ENCODE data around the gene SDK2.

Gene SDK2

GRCh38 chr17:73423159-73423715, 221.0 kb downstream of the SDK2 start:
- TF ChIP-seq GATA3 (IDR thresholded peaks at IDR 0.05; ENCODE audit: low read depth, low read length) (no peak), GATA2 (IDR thresholded peaks at IDR 0.05; ENCODE audit: low read depth, low read length) (no peak)

- TF ChIP-seq GATA3 (IDR thresholded peaks at IDR 0.05; ENCODE audit: low read depth, low read length) (no peak), GATA2 (IDR thresholded peaks at IDR 0.05; ENCODE audit: low read depth, low read length) (no peak)
Measured at GRCh38 chr17:73422121-73422520, 222.1 kb downstream of the SDK2 start.

- TF ChIP-seq GATA2 (IDR thresholded peaks at IDR 0.05; ENCODE audit: low read depth, low read length) (no peak), GATA3 (IDR thresholded peaks at IDR 0.05; ENCODE audit: low read depth, low read length) (no peak)
Measured at GRCh38 chr17:73420897-73421296, 223.3 kb downstream of the SDK2 start.

GRCh38 chr17:73419881-73420280, 224.4 kb downstream of the SDK2 start:
- TF ChIP-seq GATA2 (IDR thresholded peaks at IDR 0.05; ENCODE audit: low read depth, low read length) (no peak), GATA3 (IDR thresholded peaks at IDR 0.05; ENCODE audit: low read depth, low read length) (no peak)

- TF ChIP-seq GATA2 (IDR thresholded peaks at IDR 0.05; ENCODE audit: low read depth, low read length) = no peak
- TF ChIP-seq GATA3 (IDR thresholded peaks at IDR 0.05; ENCODE audit: low read depth, low read length) = no peak
Measured at GRCh38 chr17:73419051-73419450, 225.2 kb downstream of the SDK2 start.

- TF ChIP-seq GATA3 (IDR thresholded peaks at IDR 0.05; ENCODE audit: low read depth, low read length) (no peak), GATA2 (IDR thresholded peaks at IDR 0.05; ENCODE audit: low read depth, low read length) (no peak)
Measured at GRCh38 chr17:73415782-73416181, 228.5 kb downstream of the SDK2 start.

GRCh38 chr17:73414171-73414955, 229.9 kb downstream of the SDK2 start:
- no peak for TF ChIP-seq GATA2 (IDR thresholded peaks at IDR 0.05; ENCODE audit: low read depth, low read length)
- TF ChIP-seq GATA3 (IDR thresholded peaks at IDR 0.05; ENCODE audit: low read depth, low read length) = no peak

- TF ChIP-seq GATA3 (IDR thresholded peaks at IDR 0.05; ENCODE audit: low read depth, low read length) = no peak
- TF ChIP-seq GATA2 (IDR thresholded peaks at IDR 0.05; ENCODE audit: low read depth, low read length) = no peak
Measured at GRCh38 chr17:73412914-73413313, 231.3 kb downstream of the SDK2 start.

- no peak for TF ChIP-seq GATA3 (IDR thresholded peaks at IDR 0.05; ENCODE audit: low read depth, low read length)
- no peak for TF ChIP-seq GATA2 (IDR thresholded peaks at IDR 0.05; ENCODE audit: low read depth, low read length)
Measured at GRCh38 chr17:73411313-73411747, 232.9 kb downstream of the SDK2 start.

GRCh38 chr17:73410586-73411312, 233.5 kb downstream of the SDK2 start:
- no peak for TF ChIP-seq GATA2 (IDR thresholded peaks at IDR 0.05; ENCODE audit: low read depth, low read length)
- no peak for TF ChIP-seq GATA3 (IDR thresholded peaks at IDR 0.05; ENCODE audit: low read depth, low read length)

GRCh38 chr17:73404246-73404645, 240.0 kb downstream of the SDK2 start:
- TF ChIP-seq GATA2 (IDR thresholded peaks at IDR 0.05; ENCODE audit: low read depth, low read length) (no peak), GATA3 (IDR thresholded peaks at IDR 0.05; ENCODE audit: low read depth, low read length) (no peak)

- TF ChIP-seq GATA3 (IDR thresholded peaks at IDR 0.05; ENCODE audit: low read depth, low read length) (no peak), GATA2 (IDR thresholded peaks at IDR 0.05; ENCODE audit: low read depth, low read length) (no peak)
Measured at GRCh38 chr17:73402466-73402865, 241.8 kb downstream of the SDK2 start.

- no peak for TF ChIP-seq GATA2 (IDR thresholded peaks at IDR 0.05; ENCODE audit: low read depth, low read length)
- TF ChIP-seq GATA3 (IDR thresholded peaks at IDR 0.05; ENCODE audit: low read depth, low read length) = no peak
Measured at GRCh38 chr17:73401911-73402310, 242.3 kb downstream of the SDK2 start.

GRCh38 chr17:73400915-73401545, 243.2 kb downstream of the SDK2 start:
- no peak for TF ChIP-seq GATA3 (IDR thresholded peaks at IDR 0.05; ENCODE audit: low read depth, low read length)

Data from SH-SY5Y (cell line).